K562 (cell line): ENCODE measurements around the gene VLDLR. TPM values are rescaled to one million over a fixed set of nuclear protein-coding genes. Genes with fewer than 3 reads are reported as not detected.

Source experiments
- ATAC-seq: fragments of 200-7000 bp; cut with Tn5 transposase; 3 replicates; pipeline ENCODE4 v1.9.1; 2020; ENCODE audit warnings: moderate library complexity
- BruUV-seq: library from RNA; stranded (reverse); fragments of 400-500 nt; replicated peaks from 2 replicates; lab custom pipeline; 2021; lab: Mats Ljungman, UMichigan
- CTCF ChIA-PET: fragments of 300-600 bp; formaldehyde crosslinking; extraction: SDS; loops from one replicate; lab custom pipeline; 2021; ENCODE audit warnings: low intra/inter-chr PET ratio; lab: Yijun Ruan, JAX
- POLR2A ChIA-PET: fragments of 300-600, 350-650 bp; sonication (Branson Sonifier 250); formaldehyde crosslinking; extraction: SDS; loops from one replicate; lab custom pipeline; 2021; ENCODE audit warnings: antibody characterized with exemption, inconsistent platforms; lab: Yijun Ruan, JAX
- DNase-seq, 4 experiments: peaks; one replicate each; pipeline versions ENCODE4 v3.0.0 to v3.0.0-alpha.2; 2011 to 2018; ENCODE audit warnings: low spot score in 3 of 4, mixed read lengths in 3 of 4; ENCODE audit errors: extremely low read depth in 1 of 4
- FAIRE-seq: peaks from 2 replicates; lab custom pipeline; 2011; peaks lifted over from hg19 to GRCh38; lab: Jason Lieb, UNC
- H2AFZ ChIP-seq: 2 replicates; pipeline ENCODE4 v1.6.0; 2011; ENCODE audit warnings: low read depth, low read length, control low read depth, inconsistent platforms
- H3K27ac ChIP-seq: fragments of 200-600 bp; 3 replicates; pipeline ENCODE4 v1.8.0; 2011; ENCODE audit warnings: low read depth, mild to moderate bottlenecking, control low read depth, inconsistent platforms, low read length, moderate library complexity, mixed read lengths; ENCODE audit errors: extremely low read depth
- H3K27me3 ChIP-seq, 2 experiments: fragments of 300-600 bp in 1 of 2; 2 replicates in 1 of 2; 3 replicates in 1 of 2; pipeline versions ENCODE4 v1.6.0 to v1.8.0; 2011; ENCODE audit warnings: inconsistent platforms in 2 of 2, low read length in 2 of 2, mild to moderate bottlenecking in 1 of 2, mixed read lengths in 1 of 2, moderate library complexity in 1 of 2; ENCODE audit not compliant: control insufficient read depth in 2 of 2, insufficient read depth in 2 of 2
- H3K36me3 ChIP-seq: fragments of 300-600 bp; 3 replicates; pipeline ENCODE4 v1.8.0; 2011; ENCODE audit warnings: mild to moderate bottlenecking, low read length, inconsistent platforms; ENCODE audit not compliant: control insufficient read depth, insufficient read depth
- H3K4me1 ChIP-seq, 2 experiments: fragments of 200-600 bp in 1 of 2; replicated peaks in 1 of 2; 2 replicates in 1 of 2; 3 replicates in 1 of 2; pipeline versions ENCODE4 v1.5.1 to v1.8.0; 2011; ENCODE audit warnings: inconsistent platforms in 2 of 2, low read length in 2 of 2, mild to moderate bottlenecking in 1 of 2, mixed read lengths in 1 of 2, moderate library complexity in 1 of 2; ENCODE audit not compliant: control insufficient read depth in 2 of 2, insufficient read depth in 2 of 2
- H3K4me2 ChIP-seq: 2 replicates; pipeline ENCODE4 v1.6.1; 2011; ENCODE audit warnings: low read length, control low read depth, inconsistent platforms, mixed read lengths; ENCODE audit not compliant: insufficient read depth
- H3K4me3 ChIP-seq: fragments of 200-600 bp; sonication (generic), shearing (Covaris generic); 2 replicates; pipeline ENCODE4 v1.5.1; 2016; ENCODE audit warnings: control low read depth, inconsistent platforms
- H3K79me2 ChIP-seq: fragments of 200-600 bp; 3 replicates; pipeline ENCODE4 v1.8.0; 2011; ENCODE audit warnings: low read length, inconsistent platforms; ENCODE audit not compliant: control insufficient read depth, insufficient read depth
- H3K9ac ChIP-seq, 2 experiments: 2 replicates each; pipeline versions ENCODE4 v1.6.0 to v1.6.1; 2011; ENCODE audit warnings: low read depth in 2 of 2, low read length in 2 of 2, control low read depth in 1 of 2, inconsistent platforms in 1 of 2, mild to moderate bottlenecking in 1 of 2, mixed read lengths in 1 of 2; ENCODE audit not compliant: insufficient read depth in 1 of 2
- H3K9me1 ChIP-seq: one replicate; pipeline ENCODE4 v1.6.0; 2011; ENCODE audit warnings: inconsistent platforms, mild to moderate bottlenecking, low read length, moderate library complexity; ENCODE audit not compliant: control insufficient read depth, insufficient read depth
- H3K9me3 ChIP-seq: replicated peaks from 2 replicates; pipeline ENCODE4 v1.5.1; 2011; ENCODE audit warnings: low read depth, low read length, inconsistent platforms; ENCODE audit not compliant: control insufficient read depth, insufficient read depth
- H4K20me1 ChIP-seq: replicated peaks from 2 replicates; pipeline ENCODE4 v1.6.1; 2011; ENCODE audit warnings: low read length, inconsistent platforms, mixed read lengths; ENCODE audit not compliant: control insufficient read depth, insufficient read depth
- E4F1 ChIP-seq: fragments of 250-450 bp; sonication (Bioruptor Pico); IDR thresholded peaks from 2 replicates; pipeline ENCODE4 v1.5.0; 2021; ENCODE audit warnings: mild to moderate bottlenecking, borderline replicate concordance
- FOSL1 ChIP-seq: fragments of 200-800 bp; sonication (Bioruptor generic); conservative IDR thresholded peaks from 2 replicates; pipeline ENCODE4 v1.6.1; 2016; ENCODE audit warnings: missing genetic modification characterization, missing compliant biosample characterization
- GATA2 ChIP-seq: sonication (generic); formaldehyde crosslinking; IDR thresholded peaks from 2 replicates; pipeline ENCODE4 v1.4.0; 2020; ENCODE audit warnings: mild to moderate bottlenecking, missing genetic modification reagents
- GATAD2B ChIP-seq: fragments of 450-650 bp; IDR thresholded peaks from 2 replicates; pipeline ENCODE4 v1.6.1; 2017; ENCODE audit warnings: mild to moderate bottlenecking, borderline replicate concordance
- GMEB1 ChIP-seq: fragments of 250-450 bp; sonication (Bioruptor Pico); IDR thresholded peaks from 2 replicates; pipeline ENCODE4 v1.4.0; 2020; ENCODE audit warnings: mild to moderate bottlenecking
- MAFG ChIP-seq: fragments of 450-650 bp; conservative IDR thresholded peaks from 2 replicates; pipeline ENCODE4 v1.6.1; 2016; ENCODE audit warnings: missing genetic modification characterization, missing compliant biosample characterization
- MCM5 ChIP-seq: fragments of 450-650 bp; IDR thresholded peaks from 2 replicates; pipeline ENCODE4 v1.6.1; 2016; ENCODE audit warnings: low read depth
- MECOM ChIP-seq: fragments of 250-450 bp; sonication (Bioruptor Pico); IDR thresholded peaks from 2 replicates; pipeline ENCODE4 v1.8.0; 2022; ENCODE audit warnings: inconsistent platforms
- NRF1 ChIP-seq, 2 experiments: fragments of 450-650 bp; IDR thresholded peaks in 1 of 2; conservative IDR thresholded peaks in 1 of 2; 2 replicates each; pipeline ENCODE4 v1.6.1; 2014; ENCODE audit warnings: mild to moderate bottlenecking in 2 of 2
- SREBF1 ChIP-seq: fragments of 150-350 bp; IDR thresholded peaks from 2 replicates; pipeline ENCODE4 v1.6.1; 2014; ENCODE audit warnings: antibody characterized with exemption, low read depth, low read length, borderline replicate concordance
- TBL1XR1 ChIP-seq, 2 experiments: IDR thresholded peaks; 2 replicates each; pipeline ENCODE4 v1.6.1; 2012; ENCODE audit warnings: improper control_type of control experiment in 2 of 2, low read length in 2 of 2, mild to moderate bottlenecking in 1 of 2
- TEAD2 ChIP-seq: fragments of 450-650 bp; IDR thresholded peaks from 2 replicates; pipeline ENCODE4 v1.6.1; 2016; ENCODE audit warnings: missing genetic modification characterization, control low read depth, missing compliant biosample characterization
- TSHZ1 ChIP-seq: fragments of 250-450 bp; sonication (Bioruptor Pico); IDR thresholded peaks from 2 replicates; pipeline ENCODE4 v1.4.0; 2020; ENCODE audit warnings: mild to moderate bottlenecking, moderate library complexity
- ZFP36 ChIP-seq: fragments of 150-350 bp; IDR thresholded peaks from 2 replicates; pipeline ENCODE4 v1.6.1; 2018; ENCODE audit warnings: low read length, low read depth; ENCODE audit not compliant: partially characterized antibody
- ZKSCAN8 ChIP-seq: fragments of 200-800 bp; sonication (Bioruptor generic); IDR thresholded peaks from 2 replicates; pipeline ENCODE4 v1.6.1; 2016; ENCODE audit warnings: missing genetic modification characterization, missing compliant biosample characterization
- ZNF121 ChIP-seq: sonication (generic); formaldehyde crosslinking; conservative IDR thresholded peaks from 2 replicates; pipeline ENCODE4 v1.8.0; 2022; ENCODE audit warnings: missing genetic modification reagents
- ZNF212 ChIP-seq: fragments of 450-650 bp; formaldehyde crosslinking; IDR thresholded peaks from 2 replicates; pipeline ENCODE4 v1.4.0; 2020; ENCODE audit warnings: mild to moderate bottlenecking
- ZNF311 ChIP-seq: fragments of 250-450 bp; sonication (Bioruptor Pico); IDR thresholded peaks from 2 replicates; pipeline ENCODE4 v1.4.0; 2020; ENCODE audit warnings: mild to moderate bottlenecking, moderate library complexity
- WGBS: fragments of 100-300 bp; shearing (Covaris generic); methylation state at CpG from one replicate; pipeline ENCODE4 v1.1.6; 2016; ENCODE audit warnings: low coverage, mixed read lengths; ENCODE audit not compliant: insufficient coverage; ENCODE audit errors: missing lambda C conversion rate; 5-methylcytosine and 5-hydroxymethylcytosine counted together
- in situ Hi-C: fragments of 300-500 bp; cut with MboI; formaldehyde crosslinking; loops from 4 replicates; pipeline ENCODE4 v1.15.0; 2018; ENCODE audit warnings: inconsistent platforms, mixed read lengths
- intact Hi-C: fragments of 100-400 bp; cut with micrococcal nuclease; formaldehyde crosslinking; loops from 2 replicates; pipeline ENCODE4 v1.14.2; 2022
- polyA plus RNA-seq, 8 experiments: library from polyadenylated mRNA; depleted of rRNA in 4 of 8; stranded (reverse) in 5 of 8; unstranded in 3 of 8; fragments of >200 nt; fragmentation: Nextera tagmentation in 2 of 8; fragmentation: Illumina TruSeq in 1 of 8; extraction: Ambion mirVana in 2 of 8; extraction: Trizol in 1 of 8; gene quantifications; 2 replicates each; pipeline versions ENCODE4 v1.2.1 to v1.2.3, GENCODE V29; 2011 to 2014; ENCODE audit warnings: inconsistent platforms in 1 of 8, missing spikeins in 1 of 8
- total RNA-seq, 7 experiments: library from RNA; depleted of rRNA in 6 of 7; stranded (reverse); fragments of >200 nt in 6 of 7; fragmentation: Illumina TruSeq in 2 of 7; extraction: Trizol in 2 of 7; gene quantifications; 2 replicates each; pipeline versions ENCODE4 v1.2.1 to v1.2.3, GENCODE V29; 2011 to 2021; ENCODE audit warnings: low replicate concordance in 1 of 7

VLDLR gene
- total and polyA plus RNA-seq, 9 of the 15 experiments (the other 6 are each of a cell fraction or from before 2014, with no cell fraction given) = 0.03 to 0.58 (median 0.08) TPM

- in situ Hi-C loops = no loop called here
- H3K27ac ChIP-seq = no peak overlapping the region
- H4K20me1 ChIP-seq = no peaks in the 10 kb centered on the region
- FAIRE-seq = no peak
- H3K27me3 ChIP-seq = no peaks in the 10 kb centered on the region
- BruUV-seq = no TSS peak
- no peak overlapping the region for H3K9ac ChIP-seq
- no peak for DNase-seq
- H3K4me1 ChIP-seq = no peaks in the 10 kb centered on the region
- no peak overlapping the region for H2AFZ ChIP-seq
- H3K79me2 ChIP-seq = no peaks in the 10 kb centered on the region
- no peaks in the 10 kb centered on the region for H3K36me3 ChIP-seq
- intact Hi-C loops = no loop called here
- WGBS = 0% methylated on average over 2 of the region's 2 CpGs
- H3K9me1 ChIP-seq = no peaks in the 10 kb centered on the region
- H3K4me2 ChIP-seq = no peak overlapping the region
- no peaks in the 10 kb centered on the region for H3K9me3 ChIP-seq
- no peak for ATAC-seq
- ChIA-PET POLR2A (no interaction called here), CTCF (no interaction called here)
- H3K4me3 ChIP-seq = no peak overlapping the region
- TF ChIP-seq NRF1 (conservative IDR thresholded peaks at IDR 0.05 in 1 of 2, IDR thresholded peaks at IDR 0.05 in 1 of 2) (no peak), TSHZ1 (CRISPR knock-in tag) (no peak), MECOM (CRISPR knock-in tag) (no peak), ZNF212 (no peak), E4F1 (no peak), ZFP36 (no peak), TBL1XR1 (IDR thresholded peaks at IDR 0.05; ENCODE audit: low read length in 2 of 2) (no peak), GATAD2B (no peak), GATA2 (CRISPR knock-in tag) (no peak), TEAD2 (tag) (no peak), MAFG (tag) (no peak), ZKSCAN8 (CRISPR knock-in tag) (no peak), MCM5 (no peak), FOSL1 (tag) (no peak), SREBF1 (no peak), ZNF121 (no peak), GMEB1 (CRISPR knock-in tag) (no peak), ZNF311 (no peak)
Observed at GRCh38 chr9:2599896-2600295, 21.7 kb upstream of the VLDLR start.
